H1 (cell line): ENCODE measurements around the gene EDA. TPM values are rescaled to one million over a fixed set of nuclear protein-coding genes. Genes with fewer than 3 reads are reported as not detected.

Experiments used
- CTCF ChIA-PET: fragments of 300-600 bp; sonication (Branson Sonifier 250); formaldehyde crosslinking; loops from one replicate; lab custom pipeline; 2021; ENCODE audit not compliant: partially characterized antibody; lab: Charles Lee
- POLR2A ChIA-PET: fragments of 300-600 bp; sonication (Branson Sonifier 250); formaldehyde crosslinking; loops from one replicate; lab custom pipeline; 2021; ENCODE audit warnings: inconsistent platforms; ENCODE audit not compliant: partially characterized antibody; lab: Charles Lee
- DNase-seq, 2 experiments: peaks; one replicate each; pipeline versions ENCODE4 v3.0.0 to v3.0.0-alpha.2; 2010 to 2022; ENCODE audit warnings: low spot score in 2 of 2, low read depth in 1 of 2, mixed read lengths in 1 of 2
- FAIRE-seq: peaks from 2 replicates; lab custom pipeline; 2011; peaks lifted over from hg19 to GRCh38; lab: Jason Lieb, UNC
- H2AFZ ChIP-seq: 2 replicates; pipeline ENCODE4 v1.8.1; 2012; ENCODE audit warnings: low read length, inconsistent platforms
- H2AK5ac ChIP-seq: 2 replicates; pipeline ENCODE4 v1.6.1; 2013; ENCODE audit warnings: low read depth, low read length
- H2BK120ac ChIP-seq: replicated peaks from 2 replicates; pipeline ENCODE3; 2013; ENCODE audit warnings: low read depth, low read length, inconsistent platforms
- H2BK12ac ChIP-seq: 2 replicates; pipeline ENCODE4 v1.6.1; 2013; ENCODE audit warnings: low read depth, low read length
- H2BK15ac ChIP-seq: 2 replicates; pipeline ENCODE4 v1.6.1; 2013; ENCODE audit warnings: low read length
- H2BK20ac ChIP-seq: 2 replicates; pipeline ENCODE4 v1.6.1; 2013; ENCODE audit warnings: low read length
- H2BK5ac ChIP-seq: 2 replicates; pipeline ENCODE4 v1.6.1; 2013; ENCODE audit warnings: low read depth, low read length
- H3K14ac ChIP-seq: 2 replicates; pipeline ENCODE4 v1.6.1; 2013; ENCODE audit warnings: inconsistent platforms; ENCODE audit not compliant: insufficient read length
- H3K18ac ChIP-seq: 2 replicates; pipeline ENCODE4 v1.6.1; 2013; ENCODE audit warnings: low read length; ENCODE audit errors: extremely low read depth
- H3K23ac ChIP-seq: 2 replicates; pipeline ENCODE4 v1.6.1; 2013; ENCODE audit warnings: inconsistent platforms; ENCODE audit not compliant: insufficient read length
- H3K23me2 ChIP-seq: 2 replicates; pipeline ENCODE4 v1.6.1; 2013; ENCODE audit warnings: low read depth, low read length
- H3K27ac ChIP-seq: 2 replicates; pipeline ENCODE4 v1.6.1; 2011; ENCODE audit warnings: low read depth, low read length, inconsistent platforms
- H3K27me3 ChIP-seq, 4 experiments: replicated peaks in 1 of 4; 1 replicate in 1 of 4; 2 replicates in 3 of 4; pipeline versions ENCODE4 v1.6.1 to v1.8.1; 2011 to 2013; ENCODE audit warnings: low read length in 3 of 4, mild to moderate bottlenecking in 3 of 4, inconsistent platforms in 2 of 4, mixed read lengths in 2 of 4, moderate library complexity in 1 of 4; ENCODE audit not compliant: control insufficient read depth in 3 of 4, insufficient read depth in 3 of 4; ENCODE audit errors: extremely low read depth in 1 of 4
- H3K36me3 ChIP-seq, 4 experiments: 2 replicates each; pipeline versions ENCODE4 v1.6.1 to v1.8.1; 2011 to 2013; ENCODE audit warnings: mild to moderate bottlenecking in 4 of 4, low read length in 3 of 4, moderate library complexity in 2 of 4, control low read depth in 1 of 4, inconsistent platforms in 1 of 4; ENCODE audit not compliant: insufficient read depth in 4 of 4, control insufficient read depth in 2 of 4
- H3K4ac ChIP-seq: replicated peaks from 2 replicates; pipeline ENCODE3; 2013; ENCODE audit warnings: low read length, low read depth, mixed read lengths, inconsistent platforms; ENCODE audit not compliant: insufficient read length
- H3K4me1 ChIP-seq, 4 experiments: replicated peaks in 1 of 4; 1 replicate in 1 of 4; 2 replicates in 3 of 4; pipeline versions ENCODE4 v1.6.1 to v1.8.1; 2011 to 2013; ENCODE audit warnings: low read length in 3 of 4, inconsistent platforms in 2 of 4, mixed read lengths in 1 of 4; ENCODE audit not compliant: insufficient read depth in 4 of 4, control insufficient read depth in 3 of 4
- H3K4me2 ChIP-seq, 2 experiments: 2 replicates each; pipeline versions ENCODE4 v1.6.1 to v1.8.1; 2011 to 2013; ENCODE audit warnings: low read depth in 2 of 2, low read length in 2 of 2, control low read depth in 1 of 2, inconsistent platforms in 1 of 2, mild to moderate bottlenecking in 1 of 2; ENCODE audit not compliant: insufficient read depth in 1 of 2
- H3K4me3 ChIP-seq, 4 experiments: fragments of 200-600, 300-600 bp in 1 of 4; sonication (generic), shearing (Covaris generic), sonication (Bioruptor Twin) in 1 of 4; 2 replicates each; pipeline versions ENCODE4 v1.5.1 to v1.8.1; 2011 to 2016; ENCODE audit warnings: low read length in 4 of 4, low read depth in 3 of 4, control low read depth in 2 of 4, inconsistent platforms in 2 of 4, mild to moderate bottlenecking in 2 of 4, mixed read lengths in 1 of 4, moderate library complexity in 1 of 4; ENCODE audit not compliant: insufficient read depth in 2 of 4; ENCODE audit errors: extremely low read depth in 1 of 4
- H3K56ac ChIP-seq: replicated peaks from 2 replicates; pipeline ENCODE3; 2013; ENCODE audit warnings: low read depth, mild to moderate bottlenecking, mixed read lengths, low read length, inconsistent platforms; ENCODE audit not compliant: insufficient read length
- H3K79me1 ChIP-seq: 2 replicates; pipeline ENCODE4 v1.6.1; 2013; ENCODE audit warnings: low read depth, low read length, control low read depth
- H3K79me2 ChIP-seq, 2 experiments: 2 replicates each; pipeline versions ENCODE4 v1.6.1 to v1.8.1; 2012 to 2013; ENCODE audit warnings: low read length in 2 of 2, mild to moderate bottlenecking in 2 of 2, inconsistent platforms in 1 of 2; ENCODE audit not compliant: insufficient read depth in 2 of 2, control insufficient read depth in 1 of 2
- H3K9ac ChIP-seq, 4 experiments: replicated peaks in 1 of 4; 1 replicate in 1 of 4; 2 replicates in 3 of 4; pipeline versions ENCODE4 v1.6.1 to v1.8.1; 2011 to 2013; ENCODE audit warnings: low read depth in 3 of 4, low read length in 3 of 4, control low read depth in 2 of 4, mild to moderate bottlenecking in 2 of 4, moderate library complexity in 2 of 4, inconsistent platforms in 1 of 4; ENCODE audit errors: extremely low read depth in 1 of 4
- H3K9me3 ChIP-seq, 2 experiments: 2 replicates each; pipeline versions ENCODE4 v1.6.1 to v1.8.1; 2012 to 2013; ENCODE audit warnings: mild to moderate bottlenecking in 2 of 2, moderate library complexity in 2 of 2, control low read depth in 1 of 2, inconsistent platforms in 1 of 2, low read depth in 1 of 2, low read length in 1 of 2, mixed read lengths in 1 of 2; ENCODE audit not compliant: insufficient read depth in 2 of 2
- H4K20me1 ChIP-seq, 2 experiments: replicated peaks in 1 of 2; 2 replicates each; pipeline versions ENCODE3 to v1.8.1; 2011 to 2013; ENCODE audit warnings: inconsistent platforms in 2 of 2, low read length in 2 of 2, mild to moderate bottlenecking in 1 of 2; ENCODE audit not compliant: insufficient read depth in 2 of 2, control insufficient read depth in 1 of 2
- H4K5ac ChIP-seq: 2 replicates; pipeline ENCODE4 v1.6.1; 2013; ENCODE audit warnings: low read length, low read depth, mixed read lengths, inconsistent platforms; ENCODE audit not compliant: insufficient read length
- H4K8ac ChIP-seq: 2 replicates; pipeline ENCODE4 v1.8.0; 2013; ENCODE audit warnings: mild to moderate bottlenecking, moderate library complexity, low read length, inconsistent platforms; ENCODE audit not compliant: insufficient read depth; ENCODE audit errors: extremely low read depth
- H4K91ac ChIP-seq: replicated peaks from 2 replicates; pipeline ENCODE3; 2013; ENCODE audit warnings: low read length, mixed read lengths, inconsistent platforms; ENCODE audit not compliant: insufficient read length
- BACH1 ChIP-seq: IDR thresholded peaks from 2 replicates; pipeline ENCODE4 v1.6.1; 2012; ENCODE audit warnings: low read length, improper control_type of control experiment
- CEBPB ChIP-seq: IDR thresholded peaks from 2 replicates; pipeline ENCODE4 v1.6.1; 2012; ENCODE audit warnings: low read depth, low read length
- EP300 ChIP-seq, 2 experiments: IDR thresholded peaks; 1 replicate in 1 of 2; 2 replicates in 1 of 2; pipeline ENCODE4 v1.6.1; 2011 to 2012; ENCODE audit warnings: low read depth in 2 of 2, low read length in 2 of 2, mild to moderate bottlenecking in 2 of 2, borderline replicate concordance in 1 of 2, inconsistent platforms in 1 of 2, moderate library complexity in 1 of 2
- GABPA ChIP-seq: IDR thresholded peaks from 2 replicates; pipeline ENCODE4 v1.6.1; 2011; ENCODE audit warnings: mild to moderate bottlenecking, low read length, moderate library complexity, borderline replicate concordance; ENCODE audit not compliant: insufficient read depth
- JUND ChIP-seq: IDR thresholded peaks from 2 replicates; pipeline ENCODE4 v1.6.1; 2011; ENCODE audit warnings: mild to moderate bottlenecking, improper control_type of control experiment, low read length
- RFX5 ChIP-seq: IDR thresholded peaks from 2 replicates; pipeline ENCODE4 v1.6.1; 2011; ENCODE audit warnings: low read depth, low read length, improper control_type of control experiment, borderline replicate concordance
- RXRA ChIP-seq: IDR thresholded peaks from 2 replicates; pipeline ENCODE4 v1.6.1; 2011; ENCODE audit warnings: low read depth, mild to moderate bottlenecking, low read length, moderate library complexity; ENCODE audit not compliant: insufficient read depth
- SIRT6 ChIP-seq: IDR thresholded peaks from one replicate; pipeline ENCODE4 v1.7.1; 2012; ENCODE audit warnings: low read length, inconsistent platforms
- TAF1 ChIP-seq: IDR thresholded peaks from 2 replicates; pipeline ENCODE4 v1.6.1; 2011; ENCODE audit warnings: mild to moderate bottlenecking, low read depth, low read length
- TCF12 ChIP-seq: IDR thresholded peaks from 2 replicates; pipeline ENCODE4 v1.6.1; 2011; ENCODE audit warnings: low read depth, mild to moderate bottlenecking, low read length
- USF2 ChIP-seq: IDR thresholded peaks from 2 replicates; pipeline ENCODE4 v1.6.1; 2011; ENCODE audit warnings: low read length, improper control_type of control experiment
- WGBS, 2 experiments: shearing (Covaris generic) in 1 of 2; methylation state at CpG; one replicate each; pipeline versions ENCODE4 v1.1.6 to v1.1.7; 2013 to 2015; ENCODE audit warnings: low lambda C conversion rate in 2 of 2, mixed read lengths in 2 of 2, inconsistent platforms in 1 of 2, low coverage in 1 of 2, missing lambda C conversion rate in 1 of 2; ENCODE audit not compliant: insufficient replicate concordance in 2 of 2, insufficient coverage in 1 of 2, insufficient read length in 1 of 2; ENCODE audit errors: extremely low coverage in 1 of 2, missing lambda C conversion rate in 1 of 2; 5-methylcytosine and 5-hydroxymethylcytosine counted together
- polyA plus RNA-seq, 7 experiments: library from polyadenylated mRNA; depleted of rRNA in 3 of 7; stranded (reverse) in 5 of 7; unstranded in 2 of 7; fragments of >200 nt in 5 of 7; fragments of 200-250 nt in 2 of 7; gene quantifications; 1 replicate in 5 of 7; 2 replicates in 1 of 7; 4 replicates in 1 of 7; pipeline versions ENCODE4 v1.2.1 to v1.2.3, GENCODE V29; 2011 to 2013; ENCODE audit warnings: missing spikeins in 2 of 7, mixed read lengths in 2 of 7
- total RNA-seq: library from RNA; stranded (reverse); fragmentation: NEBNext Ultra II Directional; extraction: Animal tissue kit (Norgen Biotek cat#: 25700); gene quantifications from 2 replicates; pipeline ENCODE4 v1.2.1, GENCODE V29; 2021

Gene EDA
- total and polyA plus RNA-seq, 2 of the 8 experiments (the other 6 are each of a cell fraction or from before 2014, with no cell fraction given): 7.5 to 10.5 TPM

GRCh38 chrX:70082723-70083122, 466.8 kb downstream of the EDA start:
- Histone ChIP-seq H4K5ac (no peak overlapping the region), H3K56ac (no peak overlapping the region), H3K4me1 (no peaks in the 10 kb centered on the region), H3K27ac (no peak overlapping the region), H2AFZ (no peak overlapping the region), H2BK12ac (no peak overlapping the region), H3K9me3 (no peaks in the 10 kb centered on the region), H2BK20ac (no peak overlapping the region), H3K4me3 (no peak overlapping the region), H3K23me2 (no peaks in the 10 kb centered on the region), H3K14ac (no peak overlapping the region), H4K20me1 (no peaks in the 10 kb centered on the region), H2AK5ac (no peak overlapping the region), H3K79me1 (no peaks in the 10 kb centered on the region), H4K8ac (no peak overlapping the region), H3K36me3 (no peaks in the 10 kb centered on the region), H3K18ac (no peak overlapping the region), H2BK120ac (no peak overlapping the region), H3K4ac (no peak overlapping the region), H3K79me2 (no peaks in the 10 kb centered on the region), H3K4me2 (no peak overlapping the region), H3K23ac (no peak overlapping the region), H3K9ac (no peak overlapping the region), H4K91ac (no peak overlapping the region), H3K27me3 (no peaks in the 10 kb centered on the region), H2BK5ac (no peak overlapping the region), H2BK15ac (no peak overlapping the region)
- no peak for FAIRE-seq
- POLR2A ChIA-PET: no interaction called here
- CTCF ChIA-PET: interaction anchor here (0.8 to 2.0 kb wide), 5 partner anchors 10 to 49 kb away, joined by 3 to 5 read pairs (median 4); no protein-coding TSS in a partner anchor
- TF ChIP-seq USF2: no peak
- TF ChIP-seq TAF1: no peak
- no peak for TF ChIP-seq GABPA
- no peak for TF ChIP-seq JUND
- TF ChIP-seq BACH1: no peak
- no peak for TF ChIP-seq SIRT6
- no peak for TF ChIP-seq RXRA
- TF ChIP-seq CEBPB: no peak
- TF ChIP-seq EP300 (IDR thresholded peaks at IDR 0.05; ENCODE audit: borderline replicate concordance in 1 of 2, low read depth in 2 of 2, low read length in 2 of 2): no peak
- no peak for TF ChIP-seq TCF12
- no peak for TF ChIP-seq RFX5
- no peak for DNase-seq
- WGBS, 2 experiments: 75% methylated on average over 4 of the region's 4 CpGs; no CpG with 5 or more reads in 1 of the 2 experiments
